ENCODE measurements around the gene WWOX. TPM values are rescaled to one million over a fixed set of nuclear protein-coding genes. Genes with fewer than 3 reads are reported as not detected.

Gene WWOX
- total RNA-seq, 1 donor = 8.2 TPM

- no peak for DNase-seq (ENCODE audit: low read depth)
- TF ChIP-seq, protein P1, sequence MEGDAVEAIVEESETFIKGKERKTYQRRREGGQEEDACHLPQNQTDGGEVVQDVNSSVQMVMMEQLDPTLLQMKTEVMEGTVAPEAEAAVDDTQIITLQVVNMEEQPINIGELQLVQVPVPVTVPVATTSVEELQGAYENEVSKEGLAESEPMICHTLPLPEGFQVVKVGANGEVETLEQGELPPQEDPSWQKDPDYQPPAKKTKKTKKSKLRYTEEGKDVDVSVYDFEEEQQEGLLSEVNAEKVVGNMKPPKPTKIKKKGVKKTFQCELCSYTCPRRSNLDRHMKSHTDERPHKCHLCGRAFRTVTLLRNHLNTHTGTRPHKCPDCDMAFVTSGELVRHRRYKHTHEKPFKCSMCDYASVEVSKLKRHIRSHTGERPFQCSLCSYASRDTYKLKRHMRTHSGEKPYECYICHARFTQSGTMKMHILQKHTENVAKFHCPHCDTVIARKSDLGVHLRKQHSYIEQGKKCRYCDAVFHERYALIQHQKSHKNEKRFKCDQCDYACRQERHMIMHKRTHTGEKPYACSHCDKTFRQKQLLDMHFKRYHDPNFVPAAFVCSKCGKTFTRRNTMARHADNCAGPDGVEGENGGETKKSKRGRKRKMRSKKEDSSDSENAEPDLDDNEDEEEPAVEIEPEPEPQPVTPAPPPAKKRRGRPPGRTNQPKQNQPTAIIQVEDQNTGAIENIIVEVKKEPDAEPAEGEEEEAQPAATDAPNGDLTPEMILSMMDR (IDR thresholded peaks at IDR 0.05; ENCODE audit: insufficient read depth, low read depth, low read length) = no peak
- no peak overlapping the region for H3K4me3 ChIP-seq (ENCODE audit: low read depth, low read length)
These were observed 462.7 kb downstream of the WWOX start for GRCh38 chr16:78562111-78562510.

DNA sequence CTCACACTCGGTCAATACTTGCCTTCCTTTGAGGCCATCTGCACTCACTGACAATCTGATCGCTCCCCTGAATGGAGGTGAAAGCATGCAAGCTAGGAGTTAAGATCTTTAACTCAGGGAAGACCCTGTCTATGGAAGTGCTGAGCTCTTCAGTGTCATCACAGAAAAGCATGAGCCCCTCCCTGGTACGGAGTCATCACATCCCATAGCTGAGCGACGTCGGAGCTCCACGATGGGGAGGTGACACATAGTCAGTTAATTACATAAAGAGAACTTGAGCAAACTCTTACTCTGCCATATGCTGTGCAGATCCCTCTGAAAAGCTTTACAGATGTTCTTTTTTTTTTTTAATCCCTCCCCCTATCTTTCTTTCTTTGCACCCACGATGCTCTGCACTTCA lies 463.2 kb downstream of the WWOX start:
- H3K4me3 ChIP-seq (ENCODE audit: low read depth, low read length) = no peak overlapping the region
- DNase-seq (ENCODE audit: low read depth) = no peak
- TF ChIP-seq, protein P1 (IDR thresholded peaks at IDR 0.05; ENCODE audit: insufficient read depth, low read depth, low read length) = no peak

GRCh38 chr16:78563905-78564304 lies 464.5 kb downstream of the WWOX start:
- TF ChIP-seq, protein P1 (IDR thresholded peaks at IDR 0.05; ENCODE audit: insufficient read depth, low read depth, low read length) = no peak
- peak; percentile 44 for DNase-seq (ENCODE audit: low read depth)
- no peak overlapping the region for H3K4me3 ChIP-seq (ENCODE audit: low read depth, low read length)

DNA sequence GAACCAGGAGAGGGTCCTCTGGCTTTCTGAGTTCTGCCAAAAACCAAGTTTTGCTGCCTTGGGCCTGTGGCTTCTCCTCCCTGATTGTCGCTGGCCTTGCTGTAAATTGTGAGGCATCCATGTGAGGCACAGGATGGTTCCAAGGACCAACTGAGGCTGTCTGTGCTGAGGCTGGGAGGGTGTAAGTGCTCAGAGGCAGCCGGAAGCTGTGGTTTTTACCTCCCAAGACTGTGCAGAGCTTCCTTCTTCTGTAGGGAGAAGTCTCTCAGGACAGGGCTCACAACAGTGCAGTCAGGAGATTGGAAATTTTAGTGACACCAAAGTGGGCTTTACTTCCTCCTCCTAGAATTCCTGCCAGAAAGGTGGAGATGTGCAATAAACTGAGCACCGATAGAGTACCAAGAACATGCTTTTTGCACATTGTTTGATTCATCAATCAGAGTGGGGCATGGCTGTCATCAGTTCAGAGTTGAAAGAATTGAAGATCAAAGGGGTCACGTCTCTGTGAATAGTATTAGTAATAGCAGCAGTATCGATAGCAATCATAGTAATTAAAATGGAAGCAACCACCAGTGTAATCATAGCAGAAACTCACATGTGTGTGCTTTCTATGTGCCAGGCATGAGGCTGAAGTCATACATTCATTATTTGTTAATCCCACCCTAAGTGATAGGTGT lies 467.1 kb downstream of the WWOX start:
- TF ChIP-seq, protein P1 (IDR thresholded peaks at IDR 0.05; ENCODE audit: insufficient read depth, low read depth, low read length) = no peak
- no peak overlapping the region for H3K4me3 ChIP-seq (ENCODE audit: low read depth, low read length)

DNA sequence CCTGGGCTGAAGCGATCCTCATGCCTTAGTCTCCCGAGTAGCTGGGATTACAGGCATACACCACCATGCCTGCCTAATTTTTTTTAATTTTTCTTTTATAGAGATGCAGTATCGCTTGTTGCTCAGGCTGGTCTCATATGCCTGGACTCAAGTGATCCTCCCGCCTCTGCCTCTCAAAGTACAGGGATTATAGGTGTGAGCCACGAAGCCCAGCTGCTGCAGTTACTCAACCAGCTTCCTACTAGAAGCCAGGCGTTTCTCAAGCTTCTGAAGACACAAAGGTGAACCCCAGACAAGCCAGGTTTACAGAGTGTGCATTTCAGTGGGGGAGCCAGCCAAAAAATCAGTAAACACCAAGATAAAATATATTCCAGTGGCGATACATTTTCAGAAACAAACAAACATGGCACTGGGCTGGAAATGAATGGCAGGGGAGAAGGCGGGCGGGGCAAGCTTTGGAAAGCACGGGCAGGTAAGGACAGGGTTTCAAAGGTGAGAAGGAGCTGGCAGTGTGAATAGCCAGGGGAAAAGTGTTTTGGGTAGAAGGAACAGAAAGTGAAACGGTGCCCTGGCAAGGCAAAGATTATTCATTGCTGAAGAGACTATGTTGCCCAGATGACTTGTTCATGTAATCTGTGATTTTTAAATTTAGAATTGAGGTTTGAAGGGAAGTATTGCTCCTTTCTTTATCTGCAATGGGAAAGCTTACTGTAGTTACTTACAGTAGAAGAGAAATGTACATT lies 471.1 kb downstream of the WWOX start:
- no peak overlapping the region for H3K4me3 ChIP-seq (ENCODE audit: low read depth, low read length)
- TF ChIP-seq, protein P1 (IDR thresholded peaks at IDR 0.05; ENCODE audit: insufficient read depth, low read depth, low read length) = no peak
- peak; percentile 62 for DNase-seq (ENCODE audit: low read depth)

More for the DNA sequence above, 467.1 kb downstream of the WWOX start:
- DNase-seq (ENCODE audit: low read depth) = no peak

DNA sequence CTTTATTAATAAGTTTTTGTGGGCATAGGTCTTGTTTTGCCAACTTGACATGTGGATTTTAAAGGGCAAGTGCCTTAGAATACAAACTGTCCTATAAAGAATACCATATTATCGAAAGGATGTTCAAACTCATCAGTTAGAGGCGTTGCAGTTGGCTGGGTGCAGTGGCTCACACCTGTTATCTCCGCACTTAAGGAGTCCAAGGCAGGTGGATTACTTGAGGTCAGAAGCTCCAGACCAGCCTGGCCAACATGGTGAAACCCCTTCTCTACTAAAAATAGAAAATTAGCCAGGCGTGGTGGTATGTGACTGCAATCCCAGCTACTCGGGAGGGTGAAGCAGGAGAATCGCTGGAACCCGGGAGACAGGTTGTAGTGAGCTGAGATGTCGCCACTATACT lies 472.0 kb downstream of the WWOX start:
- TF ChIP-seq, protein P1 (IDR thresholded peaks at IDR 0.05; ENCODE audit: insufficient read depth, low read depth, low read length) = no peak

More for the DNA sequence above, 472.0 kb downstream of the WWOX start:
- H3K4me3 ChIP-seq (ENCODE audit: low read depth, low read length) = no peak overlapping the region
- no peak for DNase-seq (ENCODE audit: low read depth)
